ENCODE results near the gene KLRK1.
"Not testable (repeated sequence)": the region's sequence is repeated elsewhere in the genome, so short reads cannot be mapped to it uniquely, and the experiment has no call there.

Gene KLRK1

DNA sequence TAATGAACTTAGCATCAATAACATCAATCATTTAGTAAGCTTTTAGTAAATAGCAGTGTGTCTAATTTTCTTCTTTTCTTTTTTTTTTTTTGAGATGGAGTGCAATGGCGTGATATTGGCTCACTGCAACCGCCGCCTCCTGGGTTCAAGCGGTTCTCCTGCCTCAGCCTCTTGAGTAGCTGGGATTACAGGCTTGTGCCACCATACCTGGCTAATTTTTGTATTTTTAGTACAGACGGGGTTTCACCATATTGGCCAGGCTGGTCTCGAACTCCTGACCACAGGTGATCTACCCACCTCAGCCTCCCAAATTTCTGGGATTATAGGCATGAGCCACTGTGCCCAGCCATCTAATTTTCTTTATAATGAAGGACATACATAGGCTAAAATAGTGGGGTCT is 2.3 kb downstream of the KLRK1 start:
- not testable (repeated sequence) for DNase-seq

DNA sequence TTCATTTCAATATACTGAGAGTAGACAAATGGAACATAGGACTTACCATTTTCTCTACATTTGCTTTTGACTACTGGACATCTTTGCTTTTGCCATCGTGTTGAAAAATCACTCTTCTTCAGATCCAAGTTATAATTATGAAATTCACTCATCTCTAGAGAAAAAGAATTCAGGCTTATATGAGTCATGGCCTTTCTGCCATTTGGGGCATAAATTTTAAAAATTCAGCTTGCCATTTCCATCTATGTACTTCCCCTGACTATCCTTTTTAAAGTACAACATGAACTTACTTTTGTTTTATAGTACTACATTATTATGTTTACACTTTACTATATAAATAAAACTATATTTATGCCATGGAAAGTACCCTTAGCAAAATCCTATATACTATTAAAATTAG is 3.0 kb downstream of the KLRK1 start:
- DNase-seq = no peak

DNA sequence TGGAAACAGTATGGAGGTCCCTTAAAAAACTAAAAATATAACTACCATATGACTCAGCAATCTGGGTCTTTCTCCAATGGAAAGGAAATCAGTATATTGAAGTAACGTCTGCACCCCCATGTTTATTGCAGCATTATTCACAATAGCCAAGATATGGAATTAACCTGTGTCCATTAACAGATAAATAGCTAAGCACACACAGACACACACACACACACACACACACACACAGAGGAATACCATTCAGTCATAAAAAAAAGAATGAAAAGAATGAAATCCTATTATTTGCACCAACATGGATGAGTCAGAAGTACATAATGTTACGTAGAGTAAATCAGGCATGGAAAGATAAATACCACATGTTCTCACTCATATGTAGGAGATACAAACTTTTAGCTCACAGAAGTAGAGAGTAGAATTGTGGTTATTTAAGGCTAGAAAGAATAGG is 4.7 kb downstream of the KLRK1 start:
- no peak for DNase-seq

DNA sequence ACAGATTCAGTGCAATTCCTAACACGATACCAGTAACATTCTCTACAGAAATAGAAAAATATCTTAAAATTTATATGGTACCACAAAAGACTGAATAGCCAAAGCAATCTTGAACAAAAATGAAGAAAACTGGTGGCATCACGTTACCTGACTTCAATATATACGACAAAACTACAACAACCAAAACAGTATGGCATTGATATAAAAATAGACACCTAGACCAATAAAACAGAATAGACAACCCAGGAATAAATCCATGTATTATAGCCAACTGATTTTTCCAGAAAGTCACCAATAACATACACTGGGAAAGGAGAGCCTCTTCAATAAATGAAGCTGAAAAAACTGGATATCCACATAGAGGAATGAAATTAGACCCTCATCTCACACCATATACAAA is 5.7 kb downstream of the KLRK1 start:
- DNase-seq = no peak

DNA sequence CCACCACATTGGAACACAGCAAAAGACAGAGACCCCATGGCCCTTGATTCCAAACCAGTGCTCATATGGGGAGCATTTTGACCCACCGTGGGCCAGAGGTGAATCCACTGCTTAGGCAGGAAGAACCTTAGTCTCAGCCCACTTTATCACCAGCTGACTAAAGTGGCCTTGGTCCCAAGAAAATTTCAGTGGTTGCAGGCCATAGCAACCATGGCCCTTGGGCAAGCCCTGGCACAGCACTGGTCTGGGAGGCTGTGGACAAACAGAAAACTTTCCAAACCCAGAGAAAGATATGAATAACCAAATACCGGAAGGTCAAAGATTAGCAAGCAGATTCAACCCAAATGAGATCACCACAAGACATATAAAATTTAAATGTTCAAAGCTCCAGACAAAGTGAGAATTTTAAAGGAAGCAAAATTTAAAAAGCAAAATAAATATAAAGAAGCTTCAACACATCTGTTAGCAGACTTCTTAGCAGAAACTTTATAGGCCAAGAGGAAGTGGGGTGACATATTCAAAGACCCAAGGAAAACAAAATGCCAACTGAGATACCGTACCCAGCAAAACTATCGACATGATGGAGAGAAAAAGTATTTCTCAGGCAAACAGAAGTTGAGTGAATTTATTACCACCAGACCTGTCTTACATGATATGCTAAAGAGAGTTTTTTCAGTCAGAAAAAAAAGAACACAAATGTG is 7.8 kb downstream of the KLRK1 start:
- DNase-seq = no peak

DNA sequence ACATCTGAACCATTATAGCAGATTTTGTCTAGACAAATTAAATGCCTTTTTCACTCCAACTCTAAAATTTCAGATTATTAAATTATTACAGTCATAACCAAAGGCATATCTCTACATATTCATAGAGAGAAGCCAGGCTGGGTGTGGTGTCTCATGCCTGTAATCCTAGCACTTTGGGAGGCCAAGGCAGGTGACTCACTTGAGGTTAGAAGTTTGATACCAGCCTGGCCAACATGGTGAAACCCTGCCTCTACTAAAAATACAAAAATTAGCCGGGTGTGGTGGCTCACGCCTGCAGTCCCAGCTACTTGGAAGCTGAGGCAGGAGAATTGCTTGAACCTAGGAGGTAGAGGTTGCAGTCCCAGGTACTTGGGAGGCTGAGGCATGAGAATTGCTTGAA is 11.1 kb downstream of the KLRK1 start:
- DNase-seq = not testable (repeated sequence)

DNA sequence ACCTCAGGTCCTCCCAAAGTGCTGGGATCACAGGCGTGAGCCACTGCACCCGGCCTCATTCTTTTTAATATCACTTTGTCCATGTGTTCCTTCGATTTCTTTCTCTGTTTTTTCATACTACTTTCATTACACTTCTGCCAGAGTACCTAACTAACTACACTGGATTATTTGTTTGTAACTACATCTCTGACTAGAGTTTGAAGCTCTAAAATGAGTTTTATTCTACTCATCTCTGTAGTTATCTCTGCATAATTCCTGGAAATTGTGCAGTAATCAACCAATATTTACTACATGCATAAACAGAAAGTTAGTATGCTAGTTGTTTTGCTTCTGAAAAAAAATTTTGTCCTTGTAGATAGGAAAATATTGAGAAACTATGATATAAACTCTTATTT is 15.2 kb downstream of the KLRK1 start:
- DNase-seq = no peak

DNA sequence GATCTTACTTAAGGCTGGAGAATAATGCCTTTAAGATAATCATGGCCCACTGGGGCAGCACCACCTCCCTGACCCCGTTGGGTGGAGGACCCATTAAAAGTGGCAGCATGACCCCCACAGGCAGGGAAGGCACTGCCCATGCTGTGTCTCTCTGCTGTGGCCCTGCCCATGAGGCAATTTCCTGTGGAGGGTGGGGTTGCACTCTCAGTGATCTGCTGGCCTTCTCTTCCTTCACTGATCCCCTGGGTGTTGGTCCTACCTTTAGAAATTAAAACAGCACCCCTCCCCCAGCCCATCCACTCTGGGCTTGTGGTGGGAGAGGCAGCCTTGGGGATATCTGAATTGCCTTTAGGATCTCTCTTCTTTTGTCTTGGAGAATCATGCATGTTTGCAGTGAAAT is 17.3 kb downstream of the KLRK1 start:
- DNase-seq = no peak

DNA sequence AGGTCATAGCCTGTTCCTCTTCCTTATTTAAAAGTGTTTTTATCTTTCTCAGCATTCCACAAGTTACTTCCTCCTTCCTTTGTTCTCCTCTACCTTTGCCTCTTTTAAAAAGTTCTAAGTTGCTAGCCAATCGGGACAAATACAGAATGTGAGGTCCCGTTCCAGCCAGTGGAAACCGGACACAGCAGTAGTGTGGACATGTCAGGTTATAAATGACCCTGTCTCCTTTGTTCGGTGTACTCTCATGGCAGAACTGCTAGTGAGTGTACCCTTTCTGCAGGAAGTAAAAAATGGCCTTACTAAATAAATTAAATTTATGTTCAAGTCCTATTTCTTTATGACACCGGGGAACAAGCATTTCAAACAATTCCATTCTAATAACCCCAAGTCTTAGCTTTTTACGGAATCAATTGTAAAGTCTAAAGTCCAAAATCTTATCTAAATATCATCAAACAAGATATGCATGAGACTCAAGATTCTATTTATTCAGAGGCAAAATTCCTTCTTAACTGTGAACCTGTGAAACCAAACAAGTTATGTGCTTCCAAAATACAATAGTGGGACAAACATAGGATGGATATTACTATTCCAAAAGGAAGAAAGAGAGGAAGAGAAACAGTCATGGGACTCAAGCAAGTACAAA is 17.8 kb downstream of the KLRK1 start:
- DNase-seq = not testable (repeated sequence)

DNA sequence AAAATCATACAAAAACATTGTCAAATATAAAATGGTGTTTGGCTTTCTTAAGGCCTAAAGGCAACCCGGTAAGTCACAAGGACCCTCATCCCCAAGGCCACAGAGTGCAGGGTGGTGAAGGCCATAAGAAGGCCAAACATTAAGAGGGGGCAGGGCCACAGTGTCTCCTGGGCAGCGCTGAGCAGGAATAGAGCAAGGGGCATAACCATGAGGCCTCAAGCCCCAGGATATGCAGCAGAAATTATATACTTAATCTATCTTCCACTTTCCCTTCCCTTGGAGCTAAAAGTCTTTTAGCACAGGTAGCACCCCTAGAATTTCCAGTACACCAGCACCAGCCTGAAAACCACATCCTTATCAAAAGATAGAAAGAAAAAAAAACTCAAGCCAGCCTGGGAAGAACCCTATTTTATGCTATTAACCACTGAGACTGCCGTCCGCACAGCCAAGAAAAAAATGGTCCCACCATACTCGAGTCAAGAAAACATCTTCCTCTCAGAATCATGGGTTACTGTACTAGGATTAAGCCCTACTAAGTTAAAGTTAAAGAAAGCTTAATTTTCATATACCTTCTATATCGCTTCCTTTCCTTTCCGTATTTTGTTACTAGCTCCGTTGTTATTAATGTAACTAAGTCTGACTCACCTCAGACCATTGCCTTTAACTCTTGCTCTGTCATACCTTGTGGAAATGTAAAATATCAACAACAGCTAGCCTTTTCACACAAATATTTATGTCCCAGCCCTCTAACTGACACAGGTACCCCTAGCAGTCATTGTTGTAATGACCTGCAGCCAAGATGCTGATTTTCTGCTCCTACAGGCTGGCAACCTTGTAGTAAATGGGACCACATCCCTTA is 20.1 kb downstream of the KLRK1 start:
- no peak for DNase-seq

DNA sequence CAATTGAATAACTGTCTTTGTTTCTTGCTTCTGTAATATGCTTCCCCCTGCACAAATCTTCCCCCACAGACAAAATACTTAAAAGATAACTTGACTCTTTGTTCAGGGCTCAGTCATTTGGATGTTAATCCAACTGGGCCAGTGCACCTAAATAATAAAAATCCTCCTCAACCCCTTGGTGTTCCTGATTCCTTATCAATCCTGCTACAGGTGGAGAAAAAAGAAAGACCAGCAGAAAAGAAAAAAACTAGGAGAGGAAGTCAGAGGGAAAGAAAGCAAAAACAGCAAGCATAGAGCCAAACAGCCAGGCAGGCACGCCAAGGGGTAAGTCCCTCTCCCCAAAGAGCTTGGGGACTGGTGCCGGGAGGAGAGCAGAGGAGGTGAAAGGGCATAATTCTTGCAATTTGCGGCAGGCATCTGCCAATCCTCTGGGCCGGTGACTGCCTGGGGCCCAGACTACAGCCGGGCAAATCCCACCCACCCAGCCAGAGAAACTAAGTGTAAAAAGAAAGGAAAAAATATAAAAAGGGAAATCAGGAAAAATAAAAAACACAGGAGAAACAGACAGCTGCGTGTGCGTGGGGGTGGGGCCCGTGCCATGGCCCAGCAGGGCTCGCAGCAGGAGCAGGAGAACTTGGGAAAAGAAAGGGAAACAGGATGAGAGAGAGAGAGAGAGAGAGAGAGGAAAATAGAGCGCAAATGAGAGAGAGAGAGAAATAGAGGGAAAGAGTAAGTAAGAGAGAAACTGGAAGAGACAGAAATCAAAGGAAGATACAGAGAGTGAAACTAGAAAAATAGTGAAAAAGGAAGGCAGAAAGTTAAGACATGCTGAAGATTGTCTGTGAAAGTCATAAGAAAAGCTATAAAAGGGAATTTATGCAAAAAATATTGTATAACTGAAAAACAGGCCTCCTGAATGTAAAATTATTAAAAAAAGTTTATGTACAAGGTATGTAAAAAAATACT is 21.4 kb downstream of the KLRK1 start:
- DNase-seq = no peak

DNA sequence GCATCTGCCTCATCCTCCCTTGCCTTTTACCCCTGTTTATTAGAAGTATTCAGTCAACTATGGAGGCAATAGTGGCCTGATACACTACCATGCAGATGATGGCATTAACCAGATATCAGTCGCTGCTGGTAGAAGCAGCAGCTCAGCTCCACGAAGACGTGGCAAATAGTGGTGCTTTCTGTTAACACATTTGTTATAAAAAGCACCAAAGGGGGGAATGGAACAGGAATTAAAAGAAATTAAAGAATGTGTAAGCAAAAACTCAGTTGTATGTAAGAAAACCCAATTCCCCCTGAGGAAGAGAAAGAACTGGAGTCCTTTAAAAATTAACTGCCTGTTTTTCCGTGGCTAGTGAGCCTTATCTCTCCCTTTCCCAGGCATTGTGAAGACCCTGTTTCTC is 22.1 kb downstream of the KLRK1 start:
- DNase-seq = not testable (repeated sequence)

DNA sequence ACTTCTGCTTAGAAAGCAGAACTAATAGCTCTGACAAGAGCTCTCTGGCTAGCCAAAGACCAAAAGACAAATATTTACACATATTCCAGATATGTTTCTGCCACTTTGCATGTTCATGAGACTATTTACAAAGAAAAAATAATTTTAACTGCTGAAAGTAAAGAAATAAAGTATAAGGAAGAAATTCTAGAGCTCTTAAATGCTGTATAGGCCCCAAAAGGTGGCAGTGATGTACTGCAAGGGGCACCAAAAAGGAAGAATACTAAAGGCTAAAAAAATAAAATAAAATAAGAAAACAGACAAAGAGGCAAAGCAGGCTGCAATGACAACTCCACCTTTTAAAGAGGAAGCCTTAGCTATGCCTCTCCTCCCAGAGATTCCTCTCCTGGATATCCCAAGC is 23.0 kb downstream of the KLRK1 start:
- no peak for DNase-seq

DNA sequence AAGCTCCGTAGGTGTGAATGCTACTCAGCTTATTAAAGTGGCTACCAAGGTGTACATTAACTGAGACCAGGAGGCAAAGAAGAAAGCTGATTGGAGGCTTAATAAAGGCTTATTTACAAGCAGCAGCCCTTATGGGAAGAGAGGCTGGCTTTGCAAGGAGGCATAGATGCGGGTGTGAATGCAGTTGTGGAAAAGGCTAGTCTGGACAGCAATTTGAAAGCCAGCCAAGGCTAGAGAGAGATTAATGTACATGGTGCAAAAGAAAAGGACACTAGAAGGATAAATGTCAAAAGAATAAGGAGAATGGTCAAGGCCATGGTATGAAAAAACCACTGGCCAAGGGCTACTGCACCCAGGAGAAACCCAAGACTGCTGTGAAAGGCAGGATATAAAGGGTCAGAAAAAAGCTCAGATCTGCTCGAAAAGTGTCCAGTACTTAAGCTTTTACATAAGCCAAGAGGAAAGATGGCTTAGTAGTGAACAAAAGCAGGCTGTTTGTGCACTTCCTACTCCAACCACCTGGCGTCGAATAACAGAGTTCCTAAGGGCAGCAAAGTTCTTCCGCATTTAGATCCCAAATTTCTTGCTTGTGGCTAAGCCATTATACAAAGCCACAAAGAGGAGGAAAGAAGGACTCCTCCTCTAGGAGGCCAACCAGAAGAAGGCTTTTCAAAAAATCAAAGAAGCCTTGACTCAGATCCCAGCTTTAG is 24.0 kb downstream of the KLRK1 start:
- no peak for DNase-seq

DNA sequence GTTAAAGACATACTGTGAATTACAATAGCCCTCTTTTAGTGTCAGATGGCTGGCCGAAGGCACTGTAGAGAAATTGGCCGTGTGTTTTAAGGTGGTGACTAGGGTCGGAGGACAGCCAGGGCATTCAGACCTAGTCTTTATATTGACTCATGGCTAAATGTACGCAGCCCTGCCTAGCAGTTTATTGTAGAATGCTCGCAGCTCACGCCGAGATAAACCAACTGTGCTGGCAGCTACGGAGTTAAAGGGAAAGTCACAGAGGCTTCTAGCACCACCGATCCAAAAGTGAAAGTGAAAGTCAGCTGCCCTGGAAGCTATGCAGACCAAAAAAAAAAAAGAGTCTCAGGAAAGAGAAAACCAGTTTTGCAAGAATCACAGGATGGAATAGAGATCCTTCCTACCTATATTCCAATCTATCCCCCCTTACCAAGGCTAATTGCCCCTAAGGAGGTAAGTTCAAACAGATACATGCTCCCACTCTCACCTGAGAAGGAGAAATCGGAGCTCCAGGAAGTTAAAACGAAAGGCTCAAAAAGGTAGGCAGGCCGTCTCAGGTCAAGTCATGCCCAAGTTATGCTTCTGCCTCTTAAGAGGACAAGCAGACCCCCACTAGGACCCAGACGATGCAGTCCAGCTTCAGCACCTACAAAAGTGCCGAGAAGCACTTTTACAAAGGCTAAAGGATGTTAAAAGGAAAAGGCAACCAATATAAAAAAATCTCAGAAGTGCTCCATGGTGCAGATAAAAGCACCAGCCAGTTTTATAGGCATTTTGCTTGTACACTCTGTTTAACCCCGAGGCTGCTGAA is 24.8 kb downstream of the KLRK1 start:
- peak; percentile 65 for DNase-seq

DNA sequence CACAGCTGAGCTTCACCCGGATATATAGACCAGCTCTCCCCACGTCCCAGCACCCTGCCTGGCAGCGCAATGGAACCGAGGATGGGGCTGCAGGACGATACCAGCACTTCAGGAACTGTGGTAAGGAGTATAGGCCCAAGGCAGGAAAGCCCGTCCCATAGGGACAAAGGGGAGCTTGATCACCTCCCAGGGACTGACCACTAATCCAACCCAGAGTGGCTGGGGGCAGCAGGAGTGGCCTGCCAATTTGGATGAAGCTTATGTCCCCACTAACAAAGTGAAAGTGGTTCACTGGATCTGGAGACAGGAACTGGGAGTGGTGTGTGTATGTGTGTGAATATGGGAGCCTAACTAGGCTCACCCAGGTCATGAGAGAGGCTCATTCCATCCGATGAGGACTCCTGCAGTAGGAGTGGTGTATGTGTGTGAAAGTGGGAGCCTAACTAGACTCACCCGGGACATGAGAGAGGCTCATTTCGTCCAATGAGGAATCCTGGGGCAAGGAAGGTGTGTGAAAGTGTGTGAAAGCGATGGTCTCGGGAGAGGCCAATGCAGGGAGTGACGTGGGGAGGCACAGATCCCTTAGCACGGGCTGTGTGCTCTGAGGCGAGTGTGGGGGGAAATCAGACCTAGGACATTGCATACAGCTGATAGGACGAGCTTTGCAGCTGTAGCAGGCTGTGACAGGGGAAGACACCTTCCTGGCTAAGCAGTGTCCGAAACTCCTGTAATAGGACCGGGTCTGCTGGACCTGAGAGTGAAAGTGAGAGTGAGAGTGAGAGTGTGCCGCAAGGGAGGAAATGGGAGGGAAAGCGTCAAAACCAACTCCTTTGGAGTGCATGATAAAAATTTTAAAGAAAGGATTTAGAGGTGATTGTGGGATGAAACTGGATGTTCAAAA is 25.7 kb downstream of the KLRK1 start:
- DNase-seq = peak; percentile 54

DNA sequence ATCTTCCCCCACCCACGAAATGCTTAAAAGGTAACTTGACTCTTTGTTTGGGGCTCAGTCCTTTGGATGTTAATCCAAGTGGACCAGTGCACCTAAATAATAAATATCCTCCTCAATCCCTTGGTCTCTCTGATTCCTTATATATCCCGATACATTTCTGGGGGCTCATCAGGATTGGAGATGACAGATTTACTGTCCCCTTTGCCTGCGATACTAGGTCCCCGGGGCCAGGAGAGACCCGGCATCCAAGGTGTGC is 26.3 kb downstream of the KLRK1 start:
- no peak for DNase-seq

DNA sequence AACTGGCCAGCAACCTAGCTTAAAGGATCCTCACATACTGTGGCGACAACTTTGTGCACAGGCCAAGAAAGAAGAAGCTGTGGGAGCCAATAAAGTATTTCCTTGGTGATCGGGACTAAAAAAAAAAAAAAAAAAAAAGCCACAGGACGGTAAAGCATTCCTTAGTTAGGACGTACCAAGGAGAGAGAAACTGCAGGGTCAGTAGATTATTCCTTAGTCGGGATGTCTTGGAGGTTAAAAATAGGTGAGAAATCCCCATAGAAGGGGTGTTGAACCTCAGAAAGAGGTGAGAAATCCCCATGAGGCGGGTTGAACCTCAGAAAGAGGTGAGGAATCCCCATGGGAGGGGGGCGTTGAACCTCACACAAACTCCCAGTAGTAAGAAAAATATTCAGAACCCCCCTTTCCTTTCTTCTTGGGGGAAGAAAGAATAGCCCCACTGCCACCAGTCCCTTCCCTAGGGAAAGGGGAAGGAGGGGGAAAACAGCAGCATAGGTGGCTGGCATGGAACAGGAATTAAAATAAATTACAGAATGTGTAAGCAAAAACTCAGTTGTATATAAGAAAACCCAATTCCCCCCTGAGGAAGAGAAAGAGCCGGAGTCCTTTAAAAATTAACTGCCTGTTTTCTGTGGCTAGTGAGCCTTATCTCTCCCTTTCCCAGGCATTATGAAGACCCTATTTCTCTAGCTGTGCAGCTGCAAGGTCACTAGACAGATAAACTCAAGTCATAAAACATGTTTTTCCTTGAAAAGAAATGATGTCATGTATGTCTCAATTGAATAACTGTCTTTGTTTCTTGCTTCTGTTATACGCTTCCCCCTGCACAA is 26.8 kb downstream of the KLRK1 start:
- no peak for DNase-seq

DNA sequence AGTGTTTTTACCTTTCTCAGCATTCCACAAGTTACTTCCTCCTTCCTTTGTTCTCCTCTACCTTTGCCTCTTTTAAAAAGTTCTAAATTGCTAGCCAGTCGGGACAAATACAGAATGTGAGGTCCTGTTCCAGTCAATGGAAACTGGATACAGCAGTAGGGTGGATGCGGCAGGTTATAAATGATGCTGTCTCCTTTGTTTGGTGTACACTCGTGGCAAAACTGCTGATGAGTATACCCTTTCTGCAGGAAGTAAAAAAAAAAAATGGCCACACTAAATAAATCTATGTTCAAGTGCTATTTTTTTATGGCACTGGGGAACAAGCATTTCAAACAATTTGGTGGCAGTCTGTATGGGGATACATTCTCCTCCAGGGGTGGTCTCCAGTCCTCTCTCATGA is 27.5 kb downstream of the KLRK1 start:
- DNase-seq = no peak

Data from CD4-positive, alpha-beta T cell treated with Interleukin-17A for 4 hours (primary cell).